Measurements from ENCODE around the gene CCDC92.

CCDC92 gene

GRCh38 chr12:124002021-124002644 lies 29.5 kb upstream of the CCDC92 start:
- no peak for TF ChIP-seq CTCF (conservative IDR thresholded peaks at IDR 0.05; ENCODE audit: low read depth, low read length)
- peak; percentile 69 for DNase-seq (ENCODE audit: low read depth)
- H3K4me3 ChIP-seq (ENCODE audit: low read depth, low read length): no peak overlapping the region

DNA sequence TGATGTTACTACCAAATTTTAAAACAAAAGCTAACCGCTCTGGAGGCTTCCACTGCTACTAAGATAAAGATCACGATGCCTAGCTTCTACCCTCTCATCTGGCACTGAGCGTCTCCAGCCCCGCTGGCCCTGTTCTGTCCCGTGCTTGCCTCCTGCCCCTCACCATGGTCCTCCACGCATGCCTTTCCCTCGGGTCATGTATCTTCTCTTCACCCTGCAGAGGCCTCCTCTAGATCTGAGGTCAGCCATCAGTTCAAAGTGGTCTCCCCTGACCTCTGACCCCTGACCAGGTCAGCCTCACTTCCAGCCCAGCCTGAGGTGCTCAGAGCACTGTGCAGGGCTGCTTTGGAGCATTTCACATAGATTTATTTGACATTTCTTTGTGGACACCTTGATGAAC lies 28.7 kb upstream of the CCDC92 start:
- H3K4me3 ChIP-seq (ENCODE audit: low read depth, low read length): no peak overlapping the region
- DNase-seq (ENCODE audit: low read depth): no peak
- TF ChIP-seq CTCF (conservative IDR thresholded peaks at IDR 0.05; ENCODE audit: low read depth, low read length): no peak

DNA sequence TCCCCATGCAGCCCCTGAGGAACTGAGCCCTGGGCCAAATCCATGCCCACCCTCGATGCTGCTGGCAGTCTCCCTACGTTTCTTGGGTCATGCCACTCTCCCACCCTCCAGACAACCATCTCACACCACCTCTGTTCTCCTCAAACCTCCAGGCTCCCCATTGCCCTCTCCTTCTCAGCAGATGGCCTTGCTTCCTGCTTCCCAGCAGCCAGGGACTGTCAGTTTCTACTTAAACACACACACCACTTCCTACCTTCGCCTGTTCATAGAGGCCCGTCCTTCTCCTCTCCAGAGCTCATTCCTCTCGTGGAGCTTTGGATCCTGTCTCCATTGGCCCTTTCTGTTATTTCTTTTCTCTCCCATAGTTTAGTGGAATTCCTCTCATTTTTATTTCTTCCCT lies 27.5 kb upstream of the CCDC92 start:
- DNase-seq (ENCODE audit: low read depth): no peak
- TF ChIP-seq CTCF (conservative IDR thresholded peaks at IDR 0.05; ENCODE audit: low read depth, low read length): no peak
- H3K4me3 ChIP-seq (ENCODE audit: low read depth, low read length): no peak overlapping the region

- DNase-seq (ENCODE audit: low read depth): peak; percentile 49
- no peak overlapping the region for H3K4me3 ChIP-seq (ENCODE audit: low read depth, low read length)
- TF ChIP-seq CTCF (conservative IDR thresholded peaks at IDR 0.05; ENCODE audit: low read depth, low read length): no peak
These were observed 26.3 kb upstream of the CCDC92 start for GRCh38 chr12:123998991-123999359.

- H3K4me3 ChIP-seq (ENCODE audit: low read depth, low read length): no peak overlapping the region
- peak; percentile 69 for DNase-seq (ENCODE audit: low read depth)
- no peak for TF ChIP-seq CTCF (conservative IDR thresholded peaks at IDR 0.05; ENCODE audit: low read depth, low read length)
These were observed 25.8 kb upstream of the CCDC92 start for GRCh38 chr12:123998344-123998990.

GRCh38 chr12:123997908-123998307 lies 25.3 kb upstream of the CCDC92 start:
- DNase-seq (ENCODE audit: low read depth): no peak
- no peak overlapping the region for H3K4me3 ChIP-seq (ENCODE audit: low read depth, low read length)
- no peak for TF ChIP-seq CTCF (conservative IDR thresholded peaks at IDR 0.05; ENCODE audit: low read depth, low read length)

Data from choroid plexus epithelial cell (primary cell).